Testis (tissue), 3 donors: ENCODE results near the gene IL16. TPM values are rescaled to one million over a fixed set of nuclear protein-coding genes. Genes with fewer than 3 reads are reported as not detected.
"Not testable (repeated sequence)": the region's sequence is repeated elsewhere in the genome, so short reads cannot be mapped to it uniquely, and the experiment has no call there.

Source experiments
- DNase-seq: peaks from one replicate; pipeline ENCODE4 v3.0.0-alpha.2; 2019
- H3K27ac ChIP-seq, 2 donors: fragments of 200-600 bp; sonication (generic); one replicate each; pipeline ENCODE4 v1.5.1; 2019
- H3K27me3 ChIP-seq: fragments of 200-600 bp; sonication (generic); one replicate; pipeline ENCODE4 v1.5.1; 2019
- H3K36me3 ChIP-seq: fragments of 200-600 bp; sonication (generic); one replicate; pipeline ENCODE4 v1.5.1; 2017; ENCODE audit warnings: low read depth; ENCODE audit errors: missing control alignments
- H3K4me1 ChIP-seq: fragments of 200-600 bp; sonication (generic); one replicate; pipeline ENCODE4 v1.5.1; 2019
- H3K4me3 ChIP-seq, 2 donors: fragments of 200-600 bp; sonication (generic); one replicate each; pipeline ENCODE4 v1.5.1; 2017 to 2019
- H3K9me3 ChIP-seq: fragments of 200-600 bp; sonication (generic); one replicate; pipeline ENCODE4 v1.5.1; 2017
- POLR2A ChIP-seq: fragments of 450-650 bp; IDR thresholded peaks from one replicate; pipeline ENCODE4 v1.6.1; 2017; ENCODE audit warnings: antibody characterized with exemption, mild to moderate bottlenecking, moderate library complexity
- WGBS, 2 donors: methylation state at CpG; one replicate each; pipeline ENCODE4 v1.1.5; 2018; 5-methylcytosine and 5-hydroxymethylcytosine counted together
- intact Hi-C: fragments of 100-400 bp; cut with DNase I; formaldehyde crosslinking; loops from one replicate; pipeline ENCODE4 v1.15.1; 2023; ENCODE audit warnings: low total_unique reads
- polyA plus RNA-seq: library from polyadenylated mRNA; stranded (reverse); fragments of 350-450 nt; fragmentation: Illumina TruSeq; extraction: RNeasy Lipid Tissue Mini Kit (QIAGEN cat#74804); gene quantifications from one replicate; pipeline ENCODE4 v1.2.3, GENCODE V29; 2014; ENCODE audit warnings: low read depth, low replicate concordance; ENCODE audit not compliant: insufficient read depth
- total RNA-seq, 2 donors: library from RNA; depleted of rRNA; stranded (reverse); fragments of >200 nt; gene quantifications; one replicate each; pipeline ENCODE4 v1.2.3, GENCODE V29; 2016
- TF ChIP-seq, protein P1 (sequence below), 3 experiments: fragments of 450-650 bp in 2 of 3; fragments of 200-600 bp in 1 of 3; sonication (generic) in 1 of 3; IDR thresholded peaks; one replicate each; pipeline ENCODE4 v1.5.1; 2016 to 2019; ENCODE audit warnings: antibody characterized with exemption in 3 of 3, mild to moderate bottlenecking in 2 of 3, moderate library complexity in 1 of 3

IL16 gene
- total and polyA plus RNA-seq, 3 donors from 2014 or later: 13.1 to 17.6 (median 14.9) TPM

DNA sequence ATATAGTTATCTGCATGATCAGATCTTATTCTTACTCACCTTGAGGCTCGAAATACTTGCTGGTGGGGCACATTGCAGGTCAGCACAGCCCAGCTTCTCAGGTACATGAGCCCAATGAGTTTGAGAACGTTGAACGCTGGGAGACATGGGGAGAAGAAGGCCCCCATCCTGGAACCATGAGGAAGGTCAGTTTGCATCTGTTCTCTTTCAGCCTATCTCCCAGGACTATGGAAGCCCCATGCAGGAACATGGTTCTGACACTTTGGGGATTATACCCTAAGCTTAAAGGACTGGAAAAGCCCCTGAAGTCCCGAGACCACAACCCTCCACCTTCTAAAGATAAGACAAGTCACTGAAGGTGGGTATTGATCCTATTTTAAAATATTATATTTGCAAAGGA is 144.7 kb downstream of the IL16 start:
- Histone ChIP-seq H3K4me3 (no peak overlapping the region), H3K27ac (no peak overlapping the region), H3K4me1 (peaks cover 18% of the 10 kb centered on the region), H3K9me3 (no peaks in the 10 kb centered on the region), H3K36me3 (no peaks in the 10 kb centered on the region), H3K27me3 (no peaks in the 10 kb centered on the region)
- whole genome bisulfite sequencing, 2 donors: 92 to 99% methylated on average over 4 of the region's 4 CpGs
- TF ChIP-seq, protein P1, sequence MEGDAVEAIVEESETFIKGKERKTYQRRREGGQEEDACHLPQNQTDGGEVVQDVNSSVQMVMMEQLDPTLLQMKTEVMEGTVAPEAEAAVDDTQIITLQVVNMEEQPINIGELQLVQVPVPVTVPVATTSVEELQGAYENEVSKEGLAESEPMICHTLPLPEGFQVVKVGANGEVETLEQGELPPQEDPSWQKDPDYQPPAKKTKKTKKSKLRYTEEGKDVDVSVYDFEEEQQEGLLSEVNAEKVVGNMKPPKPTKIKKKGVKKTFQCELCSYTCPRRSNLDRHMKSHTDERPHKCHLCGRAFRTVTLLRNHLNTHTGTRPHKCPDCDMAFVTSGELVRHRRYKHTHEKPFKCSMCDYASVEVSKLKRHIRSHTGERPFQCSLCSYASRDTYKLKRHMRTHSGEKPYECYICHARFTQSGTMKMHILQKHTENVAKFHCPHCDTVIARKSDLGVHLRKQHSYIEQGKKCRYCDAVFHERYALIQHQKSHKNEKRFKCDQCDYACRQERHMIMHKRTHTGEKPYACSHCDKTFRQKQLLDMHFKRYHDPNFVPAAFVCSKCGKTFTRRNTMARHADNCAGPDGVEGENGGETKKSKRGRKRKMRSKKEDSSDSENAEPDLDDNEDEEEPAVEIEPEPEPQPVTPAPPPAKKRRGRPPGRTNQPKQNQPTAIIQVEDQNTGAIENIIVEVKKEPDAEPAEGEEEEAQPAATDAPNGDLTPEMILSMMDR (IDR thresholded peaks at IDR 0.05): no peak
- TF ChIP-seq POLR2A: no peak
- DNase-seq: no peak
- intact Hi-C loops: no loop called here

DNA sequence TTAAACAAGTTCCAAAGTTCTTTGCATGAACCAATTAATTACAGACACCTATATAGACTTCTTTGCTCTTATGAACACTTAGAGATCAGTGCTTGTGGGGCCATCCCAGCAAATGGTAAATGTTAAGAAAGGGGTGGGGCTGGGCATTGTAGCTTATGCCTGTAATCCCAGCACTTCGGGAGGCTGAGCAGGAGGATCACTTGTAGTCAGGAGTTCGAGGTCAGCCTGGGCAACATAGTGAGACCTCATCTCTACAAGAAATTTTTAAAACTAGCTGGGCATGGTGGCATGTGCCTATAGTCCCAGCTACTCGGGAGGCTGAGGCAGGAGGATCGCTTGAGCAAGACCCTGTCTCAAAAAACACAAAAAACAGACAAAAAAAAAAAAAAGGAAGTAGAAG is 146.7 kb downstream of the IL16 start:
- Histone ChIP-seq H3K27ac (no peak overlapping the region), H3K4me1 (peaks cover 3% of the 10 kb centered on the region), H3K36me3 (no peaks in the 10 kb centered on the region), H3K9me3 (no peaks in the 10 kb centered on the region), H3K4me3 (no peak overlapping the region), H3K27me3 (no peaks in the 10 kb centered on the region)
- no peak for DNase-seq
- intact Hi-C loops: no loop called here
- no peak for TF ChIP-seq POLR2A
- TF ChIP-seq, protein P1 (IDR thresholded peaks at IDR 0.05): no peak
- WGBS, 2 donors: 95 to 96% methylated on average over 4 of the region's 4 CpGs

DNA sequence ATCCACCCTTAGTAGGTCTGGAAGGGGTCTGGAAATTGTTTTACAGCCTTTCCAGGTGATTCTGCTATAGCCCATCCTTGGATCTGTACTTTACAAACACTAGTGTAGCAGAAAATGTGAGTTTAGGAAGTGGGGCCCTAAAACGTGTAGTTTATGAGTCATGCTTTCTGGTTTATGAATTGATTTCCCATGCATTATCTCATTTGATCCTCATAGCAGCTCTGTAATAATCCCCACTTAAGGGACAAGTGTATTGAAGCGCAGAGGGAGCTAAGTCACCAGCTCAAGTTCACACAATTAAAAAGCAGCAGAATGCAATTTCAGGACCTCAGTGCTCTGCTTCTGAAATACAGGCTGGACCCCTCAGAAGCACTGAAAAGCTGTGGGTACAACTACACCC is 149.9 kb downstream of the IL16 start:
- 88 to 89% methylated on average over 2 of the region's 2 CpGs for WGBS, 2 donors
- Histone ChIP-seq H3K4me1 (no peaks in the 10 kb centered on the region), H3K27me3 (no peaks in the 10 kb centered on the region), H3K27ac (no peak overlapping the region), H3K4me3 (no peak overlapping the region), H3K36me3 (no peaks in the 10 kb centered on the region), H3K9me3 (no peaks in the 10 kb centered on the region)
- no peak for DNase-seq
- intact Hi-C loops: no loop called here
- no peak for TF ChIP-seq POLR2A
- TF ChIP-seq, protein P1 (IDR thresholded peaks at IDR 0.05): no peak

DNA sequence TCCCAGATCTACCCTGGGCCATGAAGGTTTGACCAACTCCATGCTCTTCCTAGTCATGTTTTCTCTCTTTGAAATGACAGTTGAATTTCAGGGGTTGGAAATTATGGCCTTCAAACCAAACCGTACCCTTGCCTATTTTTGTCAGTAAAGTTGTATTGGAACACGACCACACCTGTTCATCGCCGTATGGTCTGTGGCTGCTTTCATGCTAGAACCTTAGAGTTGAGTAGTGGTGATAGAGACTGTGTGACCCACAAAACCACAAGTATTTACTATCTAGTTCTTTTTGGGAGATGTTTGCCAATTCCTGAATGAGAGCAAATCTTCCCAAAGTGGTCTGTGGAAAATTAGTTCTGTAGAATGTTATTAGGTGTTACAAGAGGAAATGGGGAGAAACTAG is 151.2 kb downstream of the IL16 start:
- TF ChIP-seq POLR2A: no peak
- 91 to 94% methylated on average over 4 of the region's 4 CpGs for WGBS, 2 donors
- no peak overlapping the region for H3K4me3 ChIP-seq
- no peaks in the 10 kb centered on the region for H3K9me3 ChIP-seq
- H3K27ac ChIP-seq: no peak overlapping the region
- no peaks in the 10 kb centered on the region for H3K36me3 ChIP-seq
- H3K4me1 ChIP-seq: no peaks in the 10 kb centered on the region
- intact Hi-C loops: no loop called here
- no peaks in the 10 kb centered on the region for H3K27me3 ChIP-seq
- DNase-seq: no peak

DNA sequence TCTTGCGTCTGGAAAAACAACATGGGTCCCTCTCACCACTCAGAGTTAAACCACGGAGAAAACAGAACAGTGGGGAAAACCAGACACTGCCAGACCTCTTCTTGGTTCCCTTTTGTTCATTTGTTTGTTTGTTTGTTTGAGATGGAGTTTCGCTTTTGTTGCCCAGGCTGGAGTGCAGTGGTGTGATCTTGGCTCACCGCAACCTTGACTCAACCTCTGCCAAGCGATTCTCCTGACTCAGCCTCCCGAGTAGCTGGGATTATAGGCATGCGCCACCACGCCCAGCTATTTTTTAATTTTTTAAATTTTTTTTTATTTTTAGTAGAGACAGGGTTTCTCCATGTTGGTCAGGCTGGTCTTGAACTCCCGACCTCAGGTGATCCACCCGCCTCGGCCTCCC is 152.0 kb downstream of the IL16 start:
- WGBS, 2 donors: 86 to 95% methylated on average over 11 of the region's 11 CpGs
- H3K4me1 ChIP-seq, H3K27me3 ChIP-seq, DNase-seq, intact Hi-C loops, H3K27ac ChIP-seq, H3K4me3 ChIP-seq, H3K9me3 ChIP-seq, H3K36me3 ChIP-seq: not testable (repeated sequence)

DNA sequence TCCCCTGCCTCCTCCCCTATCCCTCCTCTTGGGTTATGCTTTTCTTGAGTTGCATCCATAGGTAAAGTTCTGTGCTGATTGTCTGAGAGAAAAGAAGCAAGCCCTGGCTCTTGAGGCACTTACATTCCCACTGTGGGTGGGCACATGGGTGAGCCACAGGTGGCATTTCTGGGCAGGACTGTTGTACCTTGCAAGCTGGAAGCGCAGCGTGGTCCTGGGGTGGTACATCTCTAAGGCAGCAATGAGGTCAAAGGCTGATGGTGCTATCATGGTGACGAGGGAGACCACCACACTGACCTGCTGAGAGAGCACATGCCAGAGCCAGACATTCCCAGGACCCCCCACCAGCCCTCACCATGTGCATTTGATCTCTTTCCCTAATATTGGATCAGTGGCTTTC is 152.6 kb downstream of the IL16 start:
- no peak for DNase-seq
- intact Hi-C loops: no loop called here
- TF ChIP-seq POLR2A: no peak
- TF ChIP-seq, protein P1 (IDR thresholded peaks at IDR 0.05): no peak
- Histone ChIP-seq H3K36me3 (no peaks in the 10 kb centered on the region), H3K27ac (no peak overlapping the region), H3K9me3 (no peaks in the 10 kb centered on the region), H3K4me3 (no peak overlapping the region), H3K27me3 (no peaks in the 10 kb centered on the region), H3K4me1 (no peaks in the 10 kb centered on the region)
- WGBS, 2 donors: 97 to 100% methylated on average over 2 to 3 of the region's 3 CpGs
